Measurements from ENCODE around the gene NOP10. TPM values are rescaled to one million over a fixed set of nuclear protein-coding genes. Genes with fewer than 3 reads are reported as not detected.
A peak's percentile ranks its signal among the peaks of the same experiment; 100 is the strongest.

Gene NOP10
- total and polyA plus RNA-seq, 2 of the 8 experiments (the other 6 are each of a cell fraction or from before 2014, with no cell fraction given) = 285 to 981 TPM

DNA sequence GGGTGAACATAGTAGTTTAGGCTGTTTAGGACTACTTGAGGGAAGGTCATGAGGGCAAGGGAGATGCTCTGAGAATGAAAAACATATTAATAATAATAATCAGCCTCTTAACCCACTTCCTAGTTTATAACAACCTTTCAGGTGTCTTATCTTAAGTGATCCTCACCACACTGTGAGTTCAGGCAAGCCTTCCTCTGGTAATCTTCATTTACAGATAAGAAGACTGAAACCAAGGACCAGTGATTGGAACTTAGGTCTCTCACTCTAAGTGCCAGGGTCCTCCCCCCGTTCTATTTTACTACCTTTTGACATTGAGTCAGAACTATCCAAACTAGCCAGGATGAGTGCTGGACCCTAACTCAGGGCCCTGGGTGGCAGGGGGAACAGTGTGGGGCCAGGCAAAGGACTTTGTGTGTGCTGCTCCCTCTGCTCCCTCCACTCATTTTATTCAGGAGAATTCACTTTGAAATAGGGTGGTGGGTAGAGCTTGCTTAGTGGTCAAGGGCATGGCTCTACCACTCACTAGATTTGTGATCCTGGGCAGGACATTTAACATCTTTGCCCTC lies 5.9 kb upstream of the NOP10 start:
- ChIA-PET CTCF (ENCODE audit: partially characterized antibody) (interaction anchor here (1.3 to 1.4 kb wide), 2 partner anchors 9 to 10 kb away, joined by 4 read pairs; no protein-coding TSS in a partner anchor), POLR2A (ENCODE audit: partially characterized antibody) (interaction anchor here (0.9 to 1.5 kb wide), 3 partner anchors 11 to 13 kb away, joined by 3 to 4 read pairs (median 4); partner anchors contain the start of gene SLC12A6)
- H3K23ac ChIP-seq (ENCODE audit: insufficient read length) = no peak overlapping the region
- H4K91ac ChIP-seq (replicated peaks; ENCODE audit: insufficient read length, low read length) = no peak overlapping the region
- peaks cover 8 to 11% (median 10%) of the 10 kb centered on the region in 4 experiments; a peak in 6 of 7 replicates for H3K4me1 ChIP-seq (replicated peaks in 1 of 4; ENCODE audit: control insufficient read depth in 3 of 4, insufficient read depth in 4 of 4, low read length in 3 of 4)
- H4K20me1 ChIP-seq (replicated peaks in 1 of 2; ENCODE audit: control insufficient read depth in 1 of 2, insufficient read depth in 2 of 2, low read length in 2 of 2) = no peaks in the 10 kb centered on the region
- H4K5ac ChIP-seq (ENCODE audit: insufficient read length, low read depth, low read length) = no peak overlapping the region
- no peak overlapping the region for H2AFZ ChIP-seq (ENCODE audit: low read length)
- WGBS, 2 experiments (ENCODE audit: extremely low coverage in 1 of 2, insufficient coverage in 1 of 2, insufficient read length in 1 of 2, insufficient replicate concordance in 2 of 2, low coverage in 1 of 2, low lambda C conversion rate in 2 of 2, missing lambda C conversion rate in 1 of 2) = 79% methylated on average over 1 of the region's 1 CpG; no CpG with 5 or more reads in 1 of the 2 experiments
- no peak overlapping the region for H3K18ac ChIP-seq (ENCODE audit: extremely low read depth, low read length)
- H3K4me3 ChIP-seq (ENCODE audit: extremely low read depth in 1 of 4, insufficient read depth in 2 of 4, low read depth in 3 of 4, low read length in 4 of 4) = no peak overlapping the region
- H3K4ac ChIP-seq (replicated peaks; ENCODE audit: insufficient read length, low read depth, low read length) = no peak overlapping the region
- H2BK5ac ChIP-seq (ENCODE audit: low read depth, low read length) = no peak overlapping the region
- H3K79me2 ChIP-seq (ENCODE audit: control insufficient read depth in 1 of 2, insufficient read depth in 2 of 2, low read length in 2 of 2) = no peaks in the 10 kb centered on the region
- no peaks in the 10 kb centered on the region for H3K79me1 ChIP-seq (ENCODE audit: low read depth, low read length)
- no peak overlapping the region for H2AK5ac ChIP-seq (ENCODE audit: low read depth, low read length)
- H3K14ac ChIP-seq (ENCODE audit: insufficient read length) = no peak overlapping the region
- H2BK15ac ChIP-seq (ENCODE audit: low read length) = no peak overlapping the region
- H3K36me3 ChIP-seq (ENCODE audit: control insufficient read depth in 2 of 4, insufficient read depth in 4 of 4, low read length in 3 of 4) = no peaks in the 10 kb centered on the region
- H3K27me3 ChIP-seq (replicated peaks in 1 of 4; ENCODE audit: control insufficient read depth in 3 of 4, extremely low read depth in 1 of 4, insufficient read depth in 3 of 4, low read length in 3 of 4) = no peaks in the 10 kb centered on the region
- no peaks in the 10 kb centered on the region for H3K9me3 ChIP-seq (ENCODE audit: insufficient read depth in 2 of 2, low read depth in 1 of 2, low read length in 1 of 2)
- no peak overlapping the region for H4K8ac ChIP-seq (ENCODE audit: extremely low read depth, insufficient read depth, low read length)
- H3K9ac ChIP-seq (replicated peaks in 1 of 4; ENCODE audit: extremely low read depth in 1 of 4, low read depth in 3 of 4, low read length in 3 of 4) = no peak overlapping the region
- no peak overlapping the region for H3K4me2 ChIP-seq (ENCODE audit: insufficient read depth in 1 of 2, low read depth in 2 of 2, low read length in 2 of 2)
- H2BK12ac ChIP-seq (ENCODE audit: low read depth, low read length) = no peak overlapping the region
- no peak overlapping the region for H2BK20ac ChIP-seq (ENCODE audit: low read length)
- H3K27ac ChIP-seq (ENCODE audit: low read depth, low read length) = no peak overlapping the region
- no peaks in the 10 kb centered on the region for H3K23me2 ChIP-seq (ENCODE audit: low read depth, low read length)
- peak in 1 of 2 experiments; percentile 4 for DNase-seq (ENCODE audit: low read depth in 1 of 2, low spot score in 2 of 2)
- FAIRE-seq = no peak
- no peak overlapping the region for H2BK120ac ChIP-seq (replicated peaks; ENCODE audit: low read depth, low read length)
- H3K56ac ChIP-seq (replicated peaks; ENCODE audit: insufficient read length, low read depth, low read length) = no peak overlapping the region
- TF ChIP-seq POLR2AphosphoS5 (IDR thresholded peaks at IDR 0.05; ENCODE audit: low read depth, low read length) (no peak), BCL11A (IDR thresholded peaks at IDR 0.05; ENCODE audit: low read depth in 2 of 2, low read length in 2 of 2) (no peak), SUZ12 (IDR thresholded peaks at IDR 0.05; ENCODE audit: low read length) (no peak), BRCA1 (IDR thresholded peaks at IDR 0.05; ENCODE audit: low read depth, low read length) (no peak), CTBP2 (IDR thresholded peaks at IDR 0.05; ENCODE audit: borderline replicate concordance, insufficient read depth, insufficient read length, low read length) (no peak)
- TF ChIP-seq, protein P1, sequence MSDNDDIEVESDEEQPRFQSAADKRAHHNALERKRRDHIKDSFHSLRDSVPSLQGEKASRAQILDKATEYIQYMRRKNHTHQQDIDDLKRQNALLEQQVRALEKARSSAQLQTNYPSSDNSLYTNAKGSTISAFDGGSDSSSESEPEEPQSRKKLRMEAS (IDR thresholded peaks at IDR 0.05) = no peak
- TF ChIP-seq, protein P2, sequence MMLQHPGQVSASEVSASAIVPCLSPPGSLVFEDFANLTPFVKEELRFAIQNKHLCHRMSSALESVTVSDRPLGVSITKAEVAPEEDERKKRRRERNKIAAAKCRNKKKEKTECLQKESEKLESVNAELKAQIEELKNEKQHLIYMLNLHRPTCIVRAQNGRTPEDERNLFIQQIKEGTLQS (IDR thresholded peaks at IDR 0.05; ENCODE audit: insufficient read depth, low read depth, low read length) = no peak

Measured in H1 (cell line).